GM12878 (cell line): ENCODE data around the gene SSH2.

Experiments used
- ELK1 ChIP-seq: IDR thresholded peaks from 2 replicates; pipeline ENCODE4 v1.6.1; 2012; ENCODE audit warnings: low read depth, low read length, improper control_type of control experiment
- POLR2AphosphoS5 ChIP-seq: IDR thresholded peaks from 2 replicates; pipeline ENCODE4 v1.6.1; 2011; ENCODE audit warnings: mild to moderate bottlenecking, low read length, inconsistent platforms
- ZBTB33 ChIP-seq: fragments of 450-650 bp; IDR thresholded peaks from 2 replicates; pipeline ENCODE4 v1.6.1; 2017; ENCODE audit warnings: mild to moderate bottlenecking

GRCh38 chr17:29918922-29919856 lies 10.8 kb downstream of the SSH2 start:
- TF ChIP-seq ZBTB33 (no peak), POLR2AphosphoS5 (no peak), ELK1 (no peak)
